ENCODE data around the gene FBXL19. TPM values are rescaled to one million over a fixed set of nuclear protein-coding genes. Genes with fewer than 3 reads are reported as not detected.

FBXL19 gene
- total and polyA plus RNA-seq, 2 of the 8 experiments (the other 6 are each of a cell fraction or from before 2014, with no cell fraction given), result 47.2 to 72.2 TPM

DNA sequence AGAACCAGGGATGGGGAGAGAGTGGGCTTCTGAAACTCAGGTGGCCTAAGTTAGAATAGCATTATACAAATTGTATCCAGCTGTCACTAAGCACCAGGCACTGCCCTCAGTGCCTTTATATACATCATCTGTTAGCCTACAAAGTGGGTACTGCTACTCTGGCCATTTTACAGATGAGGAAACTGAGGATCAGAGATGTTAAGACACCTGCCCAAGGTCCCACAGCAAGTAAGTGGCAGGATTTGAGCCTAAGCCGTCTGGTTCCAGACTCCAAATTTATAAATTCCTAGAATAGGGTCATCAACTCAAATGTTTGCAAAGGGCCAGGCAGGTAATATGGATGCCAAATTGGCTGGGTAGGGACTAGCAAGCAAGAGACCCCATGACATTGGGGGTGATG lies 27.8 kb downstream of the FBXL19 start:
- Histone ChIP-seq H2BK20ac (ENCODE audit: low read length) (no peak overlapping the region), H2BK5ac (ENCODE audit: low read depth, low read length) (no peak overlapping the region), H3K4me3 (ENCODE audit: extremely low read depth in 1 of 4, insufficient read depth in 2 of 4, low read depth in 3 of 4, low read length in 4 of 4) (no peak overlapping the region), H3K36me3 (ENCODE audit: control insufficient read depth in 2 of 4, insufficient read depth in 4 of 4, low read length in 3 of 4) (no peaks in the 10 kb centered on the region; a peak in 1 of 8 replicates), H3K4me2 (ENCODE audit: insufficient read depth in 1 of 2, low read depth in 2 of 2, low read length in 2 of 2) (no peak overlapping the region), H2BK120ac (replicated peaks; ENCODE audit: low read depth, low read length) (no peak overlapping the region), H2BK15ac (ENCODE audit: low read length) (no peak overlapping the region), H3K4ac (replicated peaks; ENCODE audit: insufficient read length, low read depth, low read length) (no peak overlapping the region), H2BK12ac (ENCODE audit: low read depth, low read length) (no peak overlapping the region), H3K27ac (ENCODE audit: low read depth, low read length) (no peak overlapping the region), H3K14ac (ENCODE audit: insufficient read length) (no peak overlapping the region), H3K27me3 (replicated peaks in 1 of 4; ENCODE audit: control insufficient read depth in 3 of 4, extremely low read depth in 1 of 4, insufficient read depth in 3 of 4, low read length in 3 of 4) (no peaks in the 10 kb centered on the region), H3K4me1 (replicated peaks in 1 of 4; ENCODE audit: control insufficient read depth in 3 of 4, insufficient read depth in 4 of 4, low read length in 3 of 4) (peaks cover 0 to 32% (median 22%) of the 10 kb centered on the region in 4 experiments; a peak in 6 of 7 replicates), H4K20me1 (replicated peaks in 1 of 2; ENCODE audit: control insufficient read depth in 1 of 2, insufficient read depth in 2 of 2, low read length in 2 of 2) (peaks cover 0 to 11% of the 10 kb centered on the region in 2 experiments), H3K18ac (ENCODE audit: extremely low read depth, low read length) (no peak overlapping the region), H2AK5ac (ENCODE audit: low read depth, low read length) (no peak overlapping the region), H4K8ac (ENCODE audit: extremely low read depth, insufficient read depth, low read length) (no peak overlapping the region; the same call in 1 of the 2 replicates), H3K9me3 (ENCODE audit: insufficient read depth in 2 of 2, low read depth in 1 of 2, low read length in 1 of 2) (no peaks in the 10 kb centered on the region), H3K9ac (replicated peaks in 1 of 4; ENCODE audit: extremely low read depth in 1 of 4, low read depth in 3 of 4, low read length in 3 of 4) (no peak overlapping the region), H4K91ac (replicated peaks; ENCODE audit: insufficient read length, low read length) (no peak overlapping the region), H4K5ac (ENCODE audit: insufficient read length, low read depth, low read length) (no peak overlapping the region), H3K23ac (ENCODE audit: insufficient read length) (no peak overlapping the region), H3K56ac (replicated peaks; ENCODE audit: insufficient read length, low read depth, low read length) (no peak overlapping the region), H3K79me1 (ENCODE audit: low read depth, low read length) (no peaks in the 10 kb centered on the region; the same call in 1 of the 2 replicates), H3K23me2 (ENCODE audit: low read depth, low read length) (peaks cover 12% of the 10 kb centered on the region), H3K79me2 (ENCODE audit: control insufficient read depth in 1 of 2, insufficient read depth in 2 of 2, low read length in 2 of 2) (no peaks in the 10 kb centered on the region), H2AFZ (ENCODE audit: low read length) (no peak overlapping the region)
- no peak for DNase-seq (ENCODE audit: low read depth in 1 of 2, low spot score in 2 of 2)
- POLR2A ChIA-PET (ENCODE audit: partially characterized antibody), result interaction anchor here (0.7 to 3.5 kb wide), 2 partner anchors 10 to 232 kb away, joined by 3 to 16 read pairs; no protein-coding TSS in a partner anchor
- no peak for FAIRE-seq
- TF ChIP-seq KDM1A (IDR thresholded peaks at IDR 0.05; ENCODE audit: borderline replicate concordance, low read length) (peak; percentile 57; the same call in 1 of the 2 replicates), POU5F1 (IDR thresholded peaks at IDR 0.05; ENCODE audit: low read depth, low read length) (no peak)
- 83% methylated on average over 1 of the region's 1 CpG; no CpG with 5 or more reads in 1 of the 2 experiments for WGBS, 2 experiments (ENCODE audit: extremely low coverage in 1 of 2, insufficient coverage in 1 of 2, insufficient read length in 1 of 2, insufficient replicate concordance in 2 of 2, low coverage in 1 of 2, low lambda C conversion rate in 2 of 2, missing lambda C conversion rate in 1 of 2)
- CTCF ChIA-PET (ENCODE audit: partially characterized antibody), result interaction anchor here (1.2 to 3.3 kb wide), 3 partner anchors 12 to 34 kb away, joined by 3 to 25 read pairs (median 5); partner anchors contain the start of gene HSD3B7
